ENCODE measurements around the gene ITGAE.

Gene ITGAE

GRCh38 chr17:3747805-3748204 is 53.2 kb downstream of the ITGAE start (continued):
- TF ChIP-seq IKZF3 (tag by site-specific recombination; IDR thresholded peaks at IDR 0.05): no peak
- no peak for TF ChIP-seq PRDM1 (tag by site-specific recombination; IDR thresholded peaks at IDR 0.05)
- TF ChIP-seq MEIS1 (CRISPR knock-in tag; IDR thresholded peaks at IDR 0.05; ENCODE audit: borderline replicate concordance): no peak
- TF ChIP-seq ZNF76 (tag by site-specific recombination; IDR thresholded peaks at IDR 0.05; ENCODE audit: borderline replicate concordance, low read depth): no peak

DNA sequence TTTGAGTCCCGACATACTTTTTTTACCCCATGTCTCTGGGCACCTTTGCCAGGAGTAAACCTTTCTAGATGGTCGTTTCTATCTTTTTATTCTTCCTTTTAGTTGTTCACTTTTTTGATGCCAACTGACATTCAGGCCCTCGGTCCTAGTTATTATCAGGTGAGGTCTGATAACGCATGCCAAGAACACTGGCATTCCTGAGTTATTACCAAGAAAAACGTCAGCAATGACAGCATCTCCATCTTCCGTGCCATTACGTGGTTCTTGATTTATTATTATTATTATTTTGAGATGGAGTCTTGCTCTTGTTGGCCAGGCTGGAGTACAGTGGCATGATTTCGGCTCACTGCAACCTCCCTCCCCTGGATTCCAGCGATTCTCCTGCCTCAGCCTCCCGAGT is 55.9 kb downstream of the ITGAE start:
- no peaks in the 10 kb centered on the region for H3K36me3 ChIP-seq (ENCODE audit: control insufficient read depth in 2 of 2, insufficient read depth in 1 of 2, low read length in 2 of 2)
- H3K27ac ChIP-seq (ENCODE audit: extremely low read depth, low read depth, low read length): no peak overlapping the region
- ChIA-PET CTCF (interaction anchor here (10.8 kb wide), 1 partner anchor 7 kb away, joined by 81 read pairs; no protein-coding TSS in a partner anchor), POLR2A (no interaction called here)
- TF ChIP-seq ZNF266 (tag by site-specific recombination; IDR thresholded peaks at IDR 0.05; ENCODE audit: low read depth) (no peak), SALL2 (tag by site-specific recombination; IDR thresholded peaks at IDR 0.05; ENCODE audit: borderline replicate concordance) (no peak), ZNF664 (tag by site-specific recombination; IDR thresholded peaks at IDR 0.05) (no peak), ZNF670 (tag by site-specific recombination; IDR thresholded peaks at IDR 0.05; ENCODE audit: low read depth) (no peak), ZBTB7A (tag by site-specific recombination; IDR thresholded peaks at IDR 0.05; ENCODE audit: low read depth) (no peak), ZBTB26 (tag by site-specific recombination; optimal IDR thresholded peaks at IDR 0.05) (no peak), ZNF138 (tag by site-specific recombination; IDR thresholded peaks at IDR 0.05; ENCODE audit: borderline replicate concordance) (no peak), ZNF585B (tag by site-specific recombination; IDR thresholded peaks at IDR 0.05) (no peak), ZNF658 (tag by site-specific recombination; IDR thresholded peaks at IDR 0.05) (no peak), ZNF132 (tag by site-specific recombination; IDR thresholded peaks at IDR 0.05; ENCODE audit: borderline replicate concordance) (no peak), TRIM28 (IDR thresholded peaks at IDR 0.05; ENCODE audit: borderline replicate concordance, low read length) (no peak), ZNF416 (tag by site-specific recombination; IDR thresholded peaks at IDR 0.05) (no peak)
- TF ChIP-seq, protein P1, sequence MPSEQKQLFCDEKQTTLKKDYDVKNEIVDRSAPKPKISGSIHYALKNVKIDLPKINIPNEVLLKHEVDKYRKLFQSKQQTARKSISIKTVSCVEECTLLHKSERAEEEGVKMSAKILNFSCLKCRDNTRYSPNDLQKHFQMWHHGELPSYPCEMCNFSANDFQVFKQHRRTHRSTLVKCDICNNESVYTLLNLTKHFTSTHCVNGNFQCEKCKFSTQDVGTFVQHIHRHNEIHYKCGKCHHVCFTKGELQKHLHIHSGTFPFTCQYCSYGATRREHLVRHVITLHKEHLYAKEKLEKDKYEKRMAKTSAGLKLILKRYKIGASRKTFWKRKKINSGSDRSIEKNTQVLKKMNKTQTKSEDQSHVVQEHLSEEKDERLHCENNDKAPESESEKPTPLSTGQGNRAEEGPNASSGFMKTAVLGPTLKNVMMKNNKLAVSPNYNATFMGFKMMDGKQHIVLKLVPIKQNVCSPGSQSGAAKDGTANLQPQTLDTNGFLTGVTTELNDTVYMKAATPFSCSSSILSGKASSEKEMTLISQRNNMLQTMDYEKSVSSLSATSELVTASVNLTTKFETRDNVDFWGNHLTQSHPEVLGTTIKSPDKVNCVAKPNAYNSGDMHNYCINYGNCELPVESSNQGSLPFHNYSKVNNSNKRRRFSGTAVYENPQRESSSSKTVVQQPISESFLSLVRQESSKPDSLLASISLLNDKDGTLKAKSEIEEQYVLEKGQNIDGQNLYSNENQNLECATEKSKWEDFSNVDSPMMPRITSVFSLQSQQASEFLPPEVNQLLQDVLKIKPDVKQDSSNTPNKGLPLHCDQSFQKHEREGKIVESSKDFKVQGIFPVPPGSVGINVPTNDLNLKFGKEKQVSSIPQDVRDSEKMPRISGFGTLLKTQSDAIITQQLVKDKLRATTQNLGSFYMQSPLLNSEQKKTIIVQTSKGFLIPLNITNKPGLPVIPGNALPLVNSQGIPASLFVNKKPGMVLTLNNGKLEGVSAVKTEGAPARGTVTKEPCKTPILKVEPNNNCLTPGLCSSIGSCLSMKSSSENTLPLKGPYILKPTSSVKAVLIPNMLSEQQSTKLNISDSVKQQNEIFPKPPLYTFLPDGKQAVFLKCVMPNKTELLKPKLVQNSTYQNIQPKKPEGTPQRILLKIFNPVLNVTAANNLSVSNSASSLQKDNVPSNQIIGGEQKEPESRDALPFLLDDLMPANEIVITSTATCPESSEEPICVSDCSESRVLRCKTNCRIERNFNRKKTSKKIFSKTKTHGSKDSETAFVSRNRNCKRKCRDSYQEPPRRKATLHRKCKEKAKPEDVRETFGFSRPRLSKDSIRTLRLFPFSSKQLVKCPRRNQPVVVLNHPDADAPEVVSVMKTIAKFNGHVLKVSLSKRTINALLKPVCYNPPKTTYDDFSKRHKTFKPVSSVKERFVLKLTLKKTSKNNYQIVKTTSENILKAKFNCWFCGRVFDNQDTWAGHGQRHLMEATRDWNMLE (tag by site-specific recombination; conservative IDR thresholded peaks at IDR 0.05; ENCODE audit: low read depth): no peak
- TF ChIP-seq, protein P2, sequence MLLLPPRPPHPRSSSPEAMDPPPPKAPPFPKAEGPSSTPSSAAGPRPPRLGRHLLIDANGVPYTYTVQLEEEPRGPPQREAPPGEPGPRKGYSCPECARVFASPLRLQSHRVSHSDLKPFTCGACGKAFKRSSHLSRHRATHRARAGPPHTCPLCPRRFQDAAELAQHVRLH (tag by site-specific recombination; IDR thresholded peaks at IDR 0.05): no peak
- H3K9me3 ChIP-seq (ENCODE audit: control insufficient read depth, insufficient read depth, low read depth, low read length): no peaks in the 10 kb centered on the region
- no peaks in the 10 kb centered on the region for H3K4me1 ChIP-seq (ENCODE audit: control insufficient read depth, insufficient read depth, low read length)
- no peak overlapping the region for H3K4me3 ChIP-seq (ENCODE audit: low read depth, low read length)

DNA sequence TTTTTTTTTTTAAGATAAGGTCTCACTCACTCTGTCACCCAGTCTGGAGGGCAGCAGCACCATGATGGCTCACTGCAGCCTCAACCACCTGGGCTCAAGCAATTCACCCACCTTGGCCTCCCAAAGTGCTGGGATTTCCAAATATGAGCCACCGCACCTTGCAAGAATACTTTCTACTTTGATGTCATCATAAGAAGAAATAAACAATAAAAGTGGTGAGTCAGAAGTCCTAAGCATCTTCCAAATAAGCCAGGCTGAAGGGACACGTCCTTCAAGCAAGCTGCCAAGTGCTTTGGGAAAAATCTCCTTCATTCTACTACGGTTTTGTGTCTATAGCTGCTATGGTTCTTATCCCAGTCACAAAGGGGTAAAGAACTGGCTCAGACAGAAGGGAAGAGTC is 57.0 kb downstream of the ITGAE start:
- H3K4me3 ChIP-seq (ENCODE audit: low read depth, low read length): no peak overlapping the region
- CTCF ChIA-PET: interaction anchor here (0.7 kb wide), 2 partner anchors 230 to 314 kb away, joined by 4 read pairs; no protein-coding TSS in a partner anchor
- TF ChIP-seq ZBTB20 (tag by site-specific recombination; IDR thresholded peaks at IDR 0.05): no peak
- TF ChIP-seq, protein P3, sequence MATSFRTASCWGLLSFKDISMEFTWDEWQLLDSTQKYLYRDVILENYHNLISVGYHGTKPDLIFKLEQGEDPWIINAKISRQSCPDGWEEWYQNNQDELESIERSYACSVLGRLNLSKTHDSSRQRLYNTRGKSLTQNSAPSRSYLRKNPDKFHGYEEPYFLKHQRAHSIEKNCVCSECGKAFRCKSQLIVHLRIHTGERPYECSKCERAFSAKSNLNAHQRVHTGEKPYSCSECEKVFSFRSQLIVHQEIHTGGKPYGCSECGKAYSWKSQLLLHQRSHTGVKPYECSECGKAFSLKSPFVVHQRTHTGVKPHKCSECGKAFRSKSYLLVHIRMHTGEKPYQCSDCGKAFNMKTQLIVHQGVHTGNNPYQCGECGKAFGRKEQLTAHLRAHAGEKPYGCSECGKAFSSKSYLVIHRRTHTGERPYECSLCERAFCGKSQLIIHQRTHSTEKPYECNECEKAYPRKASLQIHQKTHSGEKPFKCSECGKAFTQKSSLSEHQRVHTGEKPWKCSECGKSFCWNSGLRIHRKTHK (tag by site-specific recombination; IDR thresholded peaks at IDR 0.05): no peak
- no peak for TF ChIP-seq ZBTB21 (tag by site-specific recombination; IDR thresholded peaks at IDR 0.05)
- TF ChIP-seq ZNF624 (tag by site-specific recombination; IDR thresholded peaks at IDR 0.05): no peak
- TF ChIP-seq ZNF114 (tag by site-specific recombination; IDR thresholded peaks at IDR 0.05): no peak
- no peak for TF ChIP-seq ZNF423 (tag by site-specific recombination; IDR thresholded peaks at IDR 0.05)
- TF ChIP-seq ZNF239 (tag by site-specific recombination; IDR thresholded peaks at IDR 0.05): no peak
- TF ChIP-seq ZNF174 (tag by site-specific recombination; IDR thresholded peaks at IDR 0.05): no peak

More for the DNA sequence above, 57.0 kb downstream of the ITGAE start:
- H3K9me3 ChIP-seq (ENCODE audit: control insufficient read depth, insufficient read depth, low read depth, low read length): no peaks in the 10 kb centered on the region
- no peaks in the 10 kb centered on the region for H3K4me1 ChIP-seq (ENCODE audit: control insufficient read depth, insufficient read depth, low read length)
- H3K36me3 ChIP-seq (ENCODE audit: control insufficient read depth in 2 of 2, insufficient read depth in 1 of 2, low read length in 2 of 2): no peaks in the 10 kb centered on the region
- no peak overlapping the region for H3K27ac ChIP-seq (ENCODE audit: extremely low read depth, low read depth, low read length)
- POLR2A ChIA-PET: interaction anchor here (0.7 to 0.8 kb wide), 2 partner anchors 11 to 708 kb away, joined by 4 to 6 read pairs; no protein-coding TSS in a partner anchor

All from HEK293 (cell line).